ENCODE results near the gene TMEM97. TPM values are rescaled to one million over a fixed set of nuclear protein-coding genes. Genes with fewer than 3 reads are reported as not detected.
"Not testable (repeated sequence)": the region's sequence is repeated elsewhere in the genome, so short reads cannot be mapped to it uniquely, and the experiment has no call there.

Gene TMEM97
- total RNA-seq, 4 donors from 2014 or later: 6.8 to 16.4 (median 13.0) TPM

DNA sequence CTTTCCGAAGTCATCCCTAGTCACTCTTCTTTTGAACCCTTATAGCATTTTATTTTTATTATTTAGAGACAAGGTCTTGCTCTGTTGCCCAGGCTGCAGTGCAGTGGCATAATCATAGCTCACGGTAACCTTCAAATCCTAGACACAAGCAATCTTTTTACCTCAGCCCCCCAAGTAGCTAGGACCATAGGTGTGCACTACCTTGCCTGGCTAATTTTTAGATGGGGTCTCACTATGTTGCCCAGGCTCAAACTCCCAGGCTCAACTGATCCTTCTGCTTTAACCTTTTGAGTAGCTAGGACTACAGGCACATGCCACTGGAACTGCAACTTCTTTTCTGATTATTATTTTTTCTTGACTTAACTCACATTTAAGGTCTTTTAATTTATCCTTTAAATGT, 33.0 kb upstream of the TMEM97 start:
- H3K36me3 ChIP-seq: no peaks in the 10 kb centered on the region
- no peaks in the 10 kb centered on the region for H3K9me3 ChIP-seq
- TF ChIP-seq, protein P1, sequence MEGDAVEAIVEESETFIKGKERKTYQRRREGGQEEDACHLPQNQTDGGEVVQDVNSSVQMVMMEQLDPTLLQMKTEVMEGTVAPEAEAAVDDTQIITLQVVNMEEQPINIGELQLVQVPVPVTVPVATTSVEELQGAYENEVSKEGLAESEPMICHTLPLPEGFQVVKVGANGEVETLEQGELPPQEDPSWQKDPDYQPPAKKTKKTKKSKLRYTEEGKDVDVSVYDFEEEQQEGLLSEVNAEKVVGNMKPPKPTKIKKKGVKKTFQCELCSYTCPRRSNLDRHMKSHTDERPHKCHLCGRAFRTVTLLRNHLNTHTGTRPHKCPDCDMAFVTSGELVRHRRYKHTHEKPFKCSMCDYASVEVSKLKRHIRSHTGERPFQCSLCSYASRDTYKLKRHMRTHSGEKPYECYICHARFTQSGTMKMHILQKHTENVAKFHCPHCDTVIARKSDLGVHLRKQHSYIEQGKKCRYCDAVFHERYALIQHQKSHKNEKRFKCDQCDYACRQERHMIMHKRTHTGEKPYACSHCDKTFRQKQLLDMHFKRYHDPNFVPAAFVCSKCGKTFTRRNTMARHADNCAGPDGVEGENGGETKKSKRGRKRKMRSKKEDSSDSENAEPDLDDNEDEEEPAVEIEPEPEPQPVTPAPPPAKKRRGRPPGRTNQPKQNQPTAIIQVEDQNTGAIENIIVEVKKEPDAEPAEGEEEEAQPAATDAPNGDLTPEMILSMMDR (IDR thresholded peaks at IDR 0.05): no peak
- TF ChIP-seq POLR2A (IDR thresholded peaks at IDR 0.05): no peak
- no peak overlapping the region for H3K27ac ChIP-seq
- DNase-seq: no peak
- no peak overlapping the region for H3K4me3 ChIP-seq
- intact Hi-C loops (cut with DNase I): no loop called here
- H3K27me3 ChIP-seq: peaks cover 0 to 2% (median 0%) of the 10 kb centered on the region in 4 donors
- H3K4me1 ChIP-seq: peaks cover 0 to 8% (median 4%) of the 10 kb centered on the region in 3 donors
- WGBS, 2 donors: 46 to 73% methylated on average over 2 of the region's 2 CpGs

- H3K4me1 ChIP-seq: no peaks in the 10 kb centered on the region
- TF ChIP-seq, protein P1 (IDR thresholded peaks at IDR 0.05): no peak
- TF ChIP-seq POLR2A (IDR thresholded peaks at IDR 0.05): no peak
- WGBS, 2 donors: 61 to 72% methylated on average over 2 of the region's 2 CpGs
- H3K9me3 ChIP-seq: no peaks in the 10 kb centered on the region
- intact Hi-C loops (cut with DNase I): no loop called here
- peaks cover 0 to 5% (median 1%) of the 10 kb centered on the region in 4 donors for H3K27me3 ChIP-seq
- H3K36me3 ChIP-seq: no peaks in the 10 kb centered on the region
- no peak overlapping the region for H3K27ac ChIP-seq
- no peak overlapping the region for H3K4me3 ChIP-seq
- no peak for DNase-seq
Measured at GRCh38 chr17:28290703-28291102, 28.3 kb upstream of the TMEM97 start.

DNA sequence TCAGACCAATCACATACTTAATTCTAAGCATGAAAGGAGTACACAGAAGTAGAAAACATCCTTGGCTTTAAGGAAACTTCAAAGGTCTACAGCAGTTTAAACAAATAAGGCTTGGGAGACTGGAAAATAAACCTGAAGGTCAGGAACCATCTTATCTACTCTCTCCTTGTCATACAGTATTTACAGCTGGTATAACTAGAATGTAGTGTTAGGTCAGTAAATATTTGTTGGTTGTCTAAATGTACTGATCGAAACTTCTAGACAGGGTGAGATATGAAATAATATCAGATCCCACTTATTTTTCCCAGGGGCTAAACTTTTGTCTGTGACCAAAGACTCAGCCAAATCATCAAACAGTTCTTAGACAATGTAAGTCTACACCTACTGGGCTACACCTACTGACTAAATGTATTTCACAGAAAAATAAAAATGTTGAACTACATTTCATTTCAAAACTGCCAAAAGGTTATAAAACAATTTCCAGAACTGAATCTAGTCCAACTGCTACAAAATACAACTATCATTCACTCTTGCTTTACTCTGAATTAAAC, 27.1 kb upstream of the TMEM97 start:
- no peak overlapping the region for H3K4me3 ChIP-seq
- intact Hi-C loops (cut with DNase I): no loop called here
- TF ChIP-seq, protein P1 (IDR thresholded peaks at IDR 0.05): no peak
- TF ChIP-seq POLR2A (IDR thresholded peaks at IDR 0.05): no peak
- H3K27ac ChIP-seq: no peak overlapping the region
- H3K27me3 ChIP-seq: peaks cover 0 to 8% (median 1%) of the 10 kb centered on the region in 4 donors
- DNase-seq: no peak
- H3K36me3 ChIP-seq: no peaks in the 10 kb centered on the region
- no peaks in the 10 kb centered on the region for H3K4me1 ChIP-seq
- H3K9me3 ChIP-seq: no peaks in the 10 kb centered on the region
- WGBS, 2 donors: 40 to 52% methylated on average over 1 of the region's 1 CpG

GRCh38 chr17:28292878-28293277, 26.1 kb upstream of the TMEM97 start:
- intact Hi-C loops (cut with DNase I); DNase-seq; H3K4me3 ChIP-seq; H3K36me3 ChIP-seq; H3K27ac ChIP-seq; H3K4me1 ChIP-seq; H3K9me3 ChIP-seq: not testable (repeated sequence)
- 83 to 86% methylated on average over 12 of the region's 12 CpGs for WGBS, 2 donors
- H3K27me3 ChIP-seq: peaks cover 0 to 11% (median 1%) of the 10 kb centered on the region in 4 donors

GRCh38 chr17:28293994-28294393, 25.0 kb upstream of the TMEM97 start:
- Histone ChIP-seq H3K27me3 (peaks cover 0 to 11% (median 1%) of the 10 kb centered on the region in 4 donors), H3K27ac (no peak overlapping the region), H3K4me3 (no peak overlapping the region), H3K9me3 (no peaks in the 10 kb centered on the region), H3K36me3 (no peaks in the 10 kb centered on the region), H3K4me1 (no peaks in the 10 kb centered on the region)
- intact Hi-C loops (cut with DNase I): no loop called here
- TF ChIP-seq POLR2A (IDR thresholded peaks at IDR 0.05): no peak
- TF ChIP-seq, protein P1 (IDR thresholded peaks at IDR 0.05): no peak
- 80 to 91% methylated on average over 6 of the region's 6 CpGs for WGBS, 2 donors
- DNase-seq: no peak
